OCI-LY3 (cell line): ENCODE measurements around the gene CTNNA1.

Experiments
- EZH2phosphoT487 ChIP-seq: fragments of 200-600 bp; shearing (Covaris generic); IDR thresholded peaks from 2 replicates; pipeline ENCODE4 v1.6.1; 2018; ENCODE audit warnings: antibody characterized with exemption, mixed run types, low read depth
- TF ChIP-seq, protein P1 (sequence below): fragments of 200-600, 300-600 bp; sonication (generic); IDR thresholded peaks from 2 replicates; pipeline ENCODE4 v1.5.1; 2014; ENCODE audit warnings: antibody characterized with exemption, low read length, low read depth

DNA sequence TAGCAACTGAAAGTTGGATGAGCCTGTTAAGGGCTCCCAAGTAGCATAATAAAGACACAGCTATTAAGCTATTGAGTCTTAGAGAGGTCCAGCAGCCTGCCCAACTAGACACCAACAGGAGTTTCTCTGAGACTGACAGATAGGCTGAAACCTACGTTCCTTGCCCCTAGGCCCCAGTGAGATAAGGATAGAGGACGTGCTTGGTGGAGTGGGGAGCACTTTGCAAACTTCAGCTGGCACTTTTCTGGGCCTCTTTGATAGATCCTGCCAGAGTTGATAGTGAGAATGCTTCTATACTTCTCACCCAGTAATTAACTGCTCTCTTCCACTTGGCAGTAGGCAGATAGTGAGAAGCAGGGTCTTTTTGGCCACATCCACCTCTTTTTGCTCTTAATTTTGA is 20.8 kb upstream of the CTNNA1 start:
- TF ChIP-seq, protein P1, sequence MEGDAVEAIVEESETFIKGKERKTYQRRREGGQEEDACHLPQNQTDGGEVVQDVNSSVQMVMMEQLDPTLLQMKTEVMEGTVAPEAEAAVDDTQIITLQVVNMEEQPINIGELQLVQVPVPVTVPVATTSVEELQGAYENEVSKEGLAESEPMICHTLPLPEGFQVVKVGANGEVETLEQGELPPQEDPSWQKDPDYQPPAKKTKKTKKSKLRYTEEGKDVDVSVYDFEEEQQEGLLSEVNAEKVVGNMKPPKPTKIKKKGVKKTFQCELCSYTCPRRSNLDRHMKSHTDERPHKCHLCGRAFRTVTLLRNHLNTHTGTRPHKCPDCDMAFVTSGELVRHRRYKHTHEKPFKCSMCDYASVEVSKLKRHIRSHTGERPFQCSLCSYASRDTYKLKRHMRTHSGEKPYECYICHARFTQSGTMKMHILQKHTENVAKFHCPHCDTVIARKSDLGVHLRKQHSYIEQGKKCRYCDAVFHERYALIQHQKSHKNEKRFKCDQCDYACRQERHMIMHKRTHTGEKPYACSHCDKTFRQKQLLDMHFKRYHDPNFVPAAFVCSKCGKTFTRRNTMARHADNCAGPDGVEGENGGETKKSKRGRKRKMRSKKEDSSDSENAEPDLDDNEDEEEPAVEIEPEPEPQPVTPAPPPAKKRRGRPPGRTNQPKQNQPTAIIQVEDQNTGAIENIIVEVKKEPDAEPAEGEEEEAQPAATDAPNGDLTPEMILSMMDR = no peak
- TF ChIP-seq EZH2phosphoT487 = no peak
